GM23248 (cell line): ENCODE results near the gene VWC2.

Experiments
- EZH2 ChIP-seq: fragments of 200-600 bp; sonication (generic); IDR thresholded peaks from 2 replicates; pipeline ENCODE4 v1.6.1; 2018; ENCODE audit warnings: antibody characterized with exemption, mild to moderate bottlenecking; ENCODE audit not compliant: insufficient read depth, poor library complexity, severe bottlenecking
- EZH2phosphoT487 ChIP-seq: fragments of 200-600 bp; sonication (generic); IDR thresholded peaks from 2 replicates; pipeline ENCODE4 v1.6.1; 2018; ENCODE audit warnings: antibody characterized with exemption, moderate library complexity, mild to moderate bottlenecking, low read depth; ENCODE audit not compliant: insufficient read depth

DNA sequence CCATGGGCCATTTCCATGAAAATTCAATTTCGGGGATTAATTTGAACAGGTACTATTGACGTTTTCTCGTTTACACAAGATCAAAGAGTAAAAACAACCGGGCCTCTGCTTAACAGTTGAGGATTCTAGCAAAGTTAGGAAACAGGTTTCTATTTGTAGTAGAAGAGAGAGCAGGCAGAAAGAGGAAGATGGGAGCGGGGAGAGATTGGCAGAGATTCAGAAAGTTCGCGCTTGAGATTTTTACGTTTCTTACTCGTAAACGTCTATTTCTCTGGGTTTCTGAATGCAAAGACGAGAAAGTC is 571 bp upstream of the VWC2 start:
- TF ChIP-seq EZH2: no peak
- no peak for TF ChIP-seq EZH2phosphoT487
